Dedifferentiated amniotic fluid mesenchymal stem cell (primary cell): Measurements from ENCODE around the gene ADAMTS17.

ENCODE experiments used
- DNase-seq: peaks from one replicate; pipeline ENCODE4 v3.0.0-alpha.2; 2016; ENCODE audit errors: extremely low spot score

Gene ADAMTS17

GRCh38 chr15:100278596-100279380 lies 63.0 kb downstream of the ADAMTS17 start:
- no peak for DNase-seq

DNA sequence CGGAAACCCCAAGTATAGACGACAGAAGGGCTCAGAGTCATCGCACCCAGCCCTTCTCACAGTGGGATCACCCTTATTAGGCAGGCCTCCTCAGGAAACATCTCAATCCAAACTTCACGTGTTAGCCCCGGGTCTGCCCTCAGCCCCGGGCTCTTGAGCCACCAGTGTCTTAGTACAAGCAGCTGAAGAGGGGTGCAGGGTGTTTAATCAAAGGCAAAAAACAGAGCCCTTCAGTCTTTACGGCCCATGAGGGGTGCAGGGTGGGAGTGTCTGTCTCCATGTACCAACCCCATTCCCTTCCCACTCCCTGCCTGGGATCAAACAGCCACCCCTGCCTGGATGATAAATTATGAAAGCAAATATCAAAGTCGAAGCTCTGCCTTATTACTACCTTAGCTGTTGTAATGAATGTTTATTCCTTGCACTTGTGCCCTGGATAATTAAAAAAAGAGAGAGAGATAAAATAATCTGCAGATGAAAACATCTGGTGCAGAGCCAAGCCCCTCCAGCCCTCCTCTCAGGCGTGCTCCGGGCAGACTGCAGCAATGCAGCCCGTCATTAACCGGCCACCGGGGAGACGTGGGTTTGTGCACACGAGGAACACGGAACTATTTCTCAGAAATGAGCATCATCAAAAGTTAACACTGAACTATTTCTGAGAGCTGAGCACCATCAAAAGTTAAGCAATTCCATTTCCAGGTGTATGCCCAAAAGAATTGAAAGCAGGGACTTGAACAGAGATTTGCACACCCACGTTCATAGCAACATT lies 64.5 kb downstream of the ADAMTS17 start:
- DNase-seq = no peak

DNA sequence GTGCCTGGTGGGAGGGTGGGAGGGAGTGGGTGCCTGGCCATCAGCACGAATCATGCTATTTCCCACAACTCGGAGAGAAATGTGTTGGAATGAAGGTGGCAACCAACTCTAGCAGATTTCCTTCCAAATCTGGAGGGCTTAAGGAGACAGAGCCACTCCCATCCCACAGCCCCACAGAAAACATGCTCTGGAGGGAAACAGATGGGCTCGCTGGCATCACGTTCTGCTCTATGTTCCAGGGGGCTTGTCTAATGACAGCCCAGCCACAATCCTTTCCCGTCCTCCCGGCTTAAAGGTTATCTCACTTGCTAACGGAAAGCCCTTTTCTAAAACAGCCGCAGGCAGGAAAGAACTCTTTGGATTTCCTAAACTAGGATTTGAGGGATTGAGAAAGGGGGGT lies 65.3 kb downstream of the ADAMTS17 start:
- no peak for DNase-seq

DNA sequence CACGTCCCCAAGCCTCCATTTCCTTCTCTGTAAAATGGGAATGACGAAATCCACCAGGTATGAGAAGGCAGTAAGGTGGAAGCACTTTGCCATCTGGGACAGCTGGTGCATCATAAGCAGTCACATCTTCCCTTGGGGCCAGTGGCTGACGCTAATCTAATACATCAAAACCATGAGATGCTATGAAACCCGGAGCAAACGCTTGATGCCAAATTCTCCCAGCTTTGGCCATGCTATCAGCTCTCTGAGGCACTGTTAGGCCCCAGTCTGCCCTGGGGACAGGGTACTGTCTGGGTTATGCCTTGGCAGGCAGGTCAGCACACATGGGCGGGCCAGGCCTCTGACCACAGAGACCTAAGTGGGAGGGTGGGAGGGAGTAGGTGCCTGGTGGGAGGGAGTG lies 66.1 kb downstream of the ADAMTS17 start:
- no peak for DNase-seq

DNA sequence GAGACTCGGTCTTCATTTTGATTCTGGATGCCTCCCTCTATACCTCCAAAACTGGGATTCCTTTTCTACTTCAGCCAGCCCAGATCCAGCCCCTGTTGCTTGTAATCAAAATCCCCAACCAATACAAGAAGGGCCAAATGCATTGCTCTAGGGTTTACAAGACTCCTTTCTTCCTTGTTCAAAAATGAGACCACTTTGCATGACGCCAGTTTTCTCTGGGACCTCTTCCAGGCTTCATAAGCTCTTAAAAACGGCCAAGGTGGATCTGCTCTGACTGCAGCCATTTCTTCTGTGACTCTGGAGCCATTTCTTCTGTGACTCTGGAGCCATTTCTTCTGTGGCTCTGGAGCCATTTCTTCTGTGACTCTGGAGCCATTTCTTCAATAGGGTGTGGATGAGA lies 71.9 kb downstream of the ADAMTS17 start:
- DNase-seq = no peak

- DNase-seq = no peak
These were observed 75.6 kb downstream of the ADAMTS17 start for GRCh38 chr15:100266166-100266565.

GRCh38 chr15:100265641-100266035 lies 76.1 kb downstream of the ADAMTS17 start:
- DNase-seq = no peak

DNA sequence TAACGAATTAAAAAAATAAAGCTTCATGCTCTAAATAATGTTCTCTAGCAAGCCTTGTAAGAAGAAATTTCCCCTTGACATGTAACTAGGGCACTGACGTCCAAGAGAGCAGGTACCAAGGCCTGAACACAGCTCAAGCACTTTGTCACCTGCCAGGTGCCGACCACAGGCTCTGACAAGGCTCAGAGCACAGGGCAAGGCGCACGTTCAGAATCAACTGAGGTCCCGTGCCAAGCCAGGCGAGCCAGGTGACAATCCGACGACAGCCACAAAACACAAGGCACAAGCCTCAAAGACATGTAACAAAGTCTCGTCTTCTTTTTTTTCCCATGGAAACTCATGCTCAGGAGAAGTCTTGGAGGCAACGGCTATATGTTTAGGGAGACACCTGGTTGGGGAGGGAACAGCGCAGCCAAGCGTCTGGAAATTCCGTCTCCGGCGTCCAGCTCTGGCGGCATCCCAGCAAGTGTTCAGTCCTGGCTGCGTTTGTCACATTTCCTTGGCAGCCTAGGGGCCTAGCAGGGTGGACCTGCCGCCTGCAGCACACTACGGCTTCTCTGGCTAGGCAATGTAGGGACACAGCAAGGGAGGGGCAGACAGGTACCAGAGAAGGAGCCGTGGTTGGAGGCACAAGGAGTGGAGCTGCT lies 76.7 kb downstream of the ADAMTS17 start:
- no peak for DNase-seq

DNA sequence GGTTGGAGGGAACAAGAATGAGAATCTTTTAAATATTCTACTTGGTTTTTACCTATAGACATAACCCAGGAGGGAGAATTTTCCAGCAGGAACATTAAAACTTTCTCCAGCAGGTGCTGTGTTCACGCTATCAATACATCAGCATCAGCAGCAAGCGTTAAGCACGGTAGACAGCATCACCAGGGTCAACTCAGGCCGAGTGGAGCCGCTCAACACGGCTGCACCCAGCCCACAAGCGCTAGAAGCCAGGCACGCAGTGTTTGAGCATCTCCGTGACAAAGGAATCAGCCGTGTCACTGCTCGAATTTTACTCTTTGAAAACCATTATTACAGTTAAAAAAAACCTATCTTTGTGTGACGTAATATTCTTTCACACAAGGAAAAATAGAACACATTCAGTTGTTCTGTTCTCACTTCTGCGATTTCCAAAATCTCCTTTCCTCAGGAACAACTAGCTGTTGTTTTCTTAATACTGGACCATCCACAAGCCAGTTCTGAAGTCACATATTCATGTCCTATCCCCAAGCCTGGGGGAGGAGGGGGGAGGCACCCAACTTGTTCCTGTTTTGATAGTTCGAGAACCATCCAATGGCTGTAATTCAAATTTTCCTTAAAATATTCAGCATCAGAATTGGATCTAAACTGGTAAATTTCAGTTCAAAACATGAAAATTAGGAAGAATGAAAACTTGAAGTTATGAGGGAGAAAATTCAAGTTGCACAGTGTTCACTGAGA lies 77.9 kb downstream of the ADAMTS17 start:
- no peak for DNase-seq

GRCh38 chr15:100263031-100263430 lies 78.7 kb downstream of the ADAMTS17 start:
- DNase-seq = no peak

GRCh38 chr15:100261302-100262240 lies 80.2 kb downstream of the ADAMTS17 start:
- no peak for DNase-seq

- DNase-seq = no peak
These were observed 82.5 kb downstream of the ADAMTS17 start for GRCh38 chr15:100259266-100259665.

DNA sequence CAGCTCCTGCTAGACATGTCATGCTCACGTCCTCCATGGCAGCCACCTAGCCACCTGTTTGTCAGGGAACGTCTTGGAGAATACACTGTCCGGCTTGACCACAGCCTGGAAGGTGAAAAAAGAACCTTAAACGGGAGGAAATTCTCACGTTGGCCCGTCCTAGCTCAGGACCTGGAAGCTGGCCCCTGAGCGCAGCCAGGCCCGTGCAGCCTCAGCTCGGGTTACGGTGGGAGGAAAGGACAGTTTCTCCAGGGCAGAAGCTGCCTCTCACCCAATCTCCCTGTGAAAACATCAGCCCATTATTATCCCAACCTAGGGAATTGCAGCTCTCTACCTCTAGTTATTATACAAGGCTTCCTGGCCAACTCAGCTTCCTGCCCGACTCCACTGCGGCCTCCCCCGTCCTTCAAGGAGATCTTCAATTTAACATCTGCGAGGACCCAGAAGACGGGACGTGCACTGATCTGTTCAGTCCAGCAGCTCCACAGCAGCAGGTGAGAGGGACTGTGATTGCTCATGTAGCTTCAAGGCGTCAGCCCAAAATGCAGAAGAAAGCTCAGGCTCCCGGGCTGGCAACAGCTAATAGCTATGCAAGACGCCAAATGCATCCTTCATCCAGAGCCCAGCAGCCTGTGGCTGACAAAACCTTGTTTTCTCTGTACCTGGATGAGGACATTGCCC lies 84.7 kb downstream of the ADAMTS17 start:
- no peak for DNase-seq

- DNase-seq = no peak
These were observed 85.4 kb downstream of the ADAMTS17 start for GRCh38 chr15:100256101-100256969.

DNA sequence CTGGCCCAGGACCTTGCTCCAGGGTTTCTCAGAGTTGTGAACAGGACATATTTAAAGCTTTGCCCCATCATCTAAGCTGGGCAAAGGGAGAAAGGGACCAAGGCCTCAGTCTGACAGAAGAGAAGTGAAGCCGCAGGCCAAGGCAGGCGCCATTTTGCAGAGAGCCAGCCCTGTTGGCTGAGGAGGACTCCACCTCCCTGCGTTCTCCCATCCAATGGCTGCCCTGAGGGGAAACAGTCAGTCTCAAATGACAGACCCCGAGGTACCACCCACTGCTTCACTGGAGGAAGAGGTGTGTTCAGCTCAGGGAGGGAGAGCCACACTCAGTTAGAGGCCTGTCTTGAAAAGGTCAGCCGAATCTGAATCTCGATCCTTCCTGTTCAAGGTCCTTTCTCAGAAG lies 86.1 kb downstream of the ADAMTS17 start:
- DNase-seq = no peak

GRCh38 chr15:100254691-100255090 lies 87.1 kb downstream of the ADAMTS17 start:
- no peak for DNase-seq

GRCh38 chr15:100254285-100254684 lies 87.5 kb downstream of the ADAMTS17 start:
- DNase-seq = no peak

DNA sequence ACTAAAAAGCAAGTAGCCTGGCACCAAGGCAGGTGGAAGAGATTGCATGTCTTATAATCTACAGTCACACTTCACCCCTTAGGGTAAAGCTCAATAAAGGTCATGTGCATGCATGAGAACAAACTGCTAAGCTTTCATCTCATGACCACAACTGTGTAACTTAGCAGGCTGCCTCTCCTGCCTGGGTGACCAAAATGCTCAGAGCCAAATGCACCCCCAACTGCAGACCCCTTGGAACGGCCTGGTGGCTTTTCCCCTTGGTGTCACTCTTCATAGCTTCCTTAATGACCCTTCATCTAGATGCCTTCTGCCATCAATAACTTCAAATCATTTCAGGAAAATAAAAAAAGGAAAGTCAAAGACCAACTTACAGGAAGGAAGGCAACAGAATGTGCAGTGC lies 88.1 kb downstream of the ADAMTS17 start:
- DNase-seq = no peak

DNA sequence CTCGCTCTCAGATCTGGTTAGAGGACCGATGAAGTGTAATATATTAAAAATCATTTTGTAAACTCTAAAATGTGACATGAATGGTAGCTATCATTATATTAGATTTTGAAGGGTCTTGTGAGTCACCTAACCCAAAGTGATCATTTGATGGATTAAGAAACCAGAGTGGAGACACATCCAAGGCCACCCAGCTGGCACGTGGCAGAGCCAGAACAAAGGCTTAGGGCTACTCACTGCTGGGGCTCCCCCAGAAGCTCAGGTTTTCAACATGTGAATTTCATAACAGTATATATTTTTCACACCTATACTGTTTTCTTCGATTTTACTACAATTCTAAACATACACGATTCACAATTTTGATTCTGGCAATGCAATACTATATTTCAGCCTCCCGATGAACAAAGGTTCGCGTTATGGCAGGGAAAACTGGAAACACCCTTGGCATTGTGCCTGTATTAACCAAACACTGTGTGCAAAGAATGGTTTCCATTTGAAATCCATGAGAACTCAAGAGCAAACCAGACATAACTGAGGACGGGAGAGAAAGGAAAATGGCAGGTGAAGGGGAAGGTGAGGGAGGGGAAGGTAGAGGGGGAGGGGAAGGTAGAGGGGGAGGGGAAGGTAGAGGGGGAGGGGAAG lies 88.9 kb downstream of the ADAMTS17 start:
- no peak for DNase-seq
